ENCODE data around the gene GABRR3.

Gene GABRR3

DNA sequence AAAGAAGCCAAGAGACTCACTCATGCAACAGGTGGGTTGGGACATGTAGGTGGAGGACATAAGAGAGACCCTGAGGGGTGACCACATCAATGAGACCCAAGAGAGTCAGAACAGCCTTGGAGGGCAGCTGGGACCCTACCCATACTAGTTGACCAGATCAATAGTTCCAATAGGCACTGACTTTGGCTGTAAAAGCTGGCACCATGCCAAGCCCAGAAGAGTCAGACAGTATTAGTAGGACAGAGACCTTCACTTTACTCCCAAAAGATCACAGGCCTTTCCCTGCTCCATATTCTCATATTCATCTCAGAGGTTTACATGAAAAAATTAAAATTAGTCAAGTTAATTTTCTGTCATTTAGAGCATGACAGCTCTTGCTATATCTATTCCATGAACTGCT lies 20.9 kb upstream of the GABRR3 start:
- TF ChIP-seq, protein P1, sequence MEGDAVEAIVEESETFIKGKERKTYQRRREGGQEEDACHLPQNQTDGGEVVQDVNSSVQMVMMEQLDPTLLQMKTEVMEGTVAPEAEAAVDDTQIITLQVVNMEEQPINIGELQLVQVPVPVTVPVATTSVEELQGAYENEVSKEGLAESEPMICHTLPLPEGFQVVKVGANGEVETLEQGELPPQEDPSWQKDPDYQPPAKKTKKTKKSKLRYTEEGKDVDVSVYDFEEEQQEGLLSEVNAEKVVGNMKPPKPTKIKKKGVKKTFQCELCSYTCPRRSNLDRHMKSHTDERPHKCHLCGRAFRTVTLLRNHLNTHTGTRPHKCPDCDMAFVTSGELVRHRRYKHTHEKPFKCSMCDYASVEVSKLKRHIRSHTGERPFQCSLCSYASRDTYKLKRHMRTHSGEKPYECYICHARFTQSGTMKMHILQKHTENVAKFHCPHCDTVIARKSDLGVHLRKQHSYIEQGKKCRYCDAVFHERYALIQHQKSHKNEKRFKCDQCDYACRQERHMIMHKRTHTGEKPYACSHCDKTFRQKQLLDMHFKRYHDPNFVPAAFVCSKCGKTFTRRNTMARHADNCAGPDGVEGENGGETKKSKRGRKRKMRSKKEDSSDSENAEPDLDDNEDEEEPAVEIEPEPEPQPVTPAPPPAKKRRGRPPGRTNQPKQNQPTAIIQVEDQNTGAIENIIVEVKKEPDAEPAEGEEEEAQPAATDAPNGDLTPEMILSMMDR (IDR thresholded peaks at IDR 0.05; ENCODE audit: low read depth, low read length): no peak
- Histone ChIP-seq H3K9me3 (no peaks in the 10 kb centered on the region), H3K4me3 (ENCODE audit: low read depth, low read length) (no peak overlapping the region), H3K27me3 (no peaks in the 10 kb centered on the region), H3K4me1 (no peaks in the 10 kb centered on the region), H3K36me3 (no peaks in the 10 kb centered on the region)
- DNase-seq: no peak

DNA sequence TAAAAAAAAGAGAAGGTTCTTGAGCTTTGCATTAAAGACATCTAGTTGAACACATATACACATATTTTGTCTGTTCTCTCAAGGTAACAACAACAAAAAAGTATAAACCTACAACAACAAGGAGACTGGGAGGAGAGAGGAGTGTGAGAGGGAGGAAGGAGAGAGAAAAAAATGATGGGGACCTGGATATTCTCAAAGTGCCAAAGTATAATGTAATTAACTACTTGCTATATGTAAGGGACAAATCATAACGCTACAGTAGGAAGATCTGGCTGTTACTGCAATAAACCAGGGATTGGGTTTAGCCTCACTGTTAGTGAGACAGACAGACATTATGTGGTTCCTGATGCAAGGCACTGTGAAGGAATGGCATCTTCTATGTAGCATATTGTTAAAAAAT lies 14.2 kb upstream of the GABRR3 start:
- Histone ChIP-seq H3K27me3 (no peaks in the 10 kb centered on the region; the same call in 1 of the 2 replicates), H3K4me3 (ENCODE audit: low read depth, low read length) (no peak overlapping the region), H3K4me1 (no peaks in the 10 kb centered on the region), H3K9me3 (no peaks in the 10 kb centered on the region), H3K36me3 (no peaks in the 10 kb centered on the region)
- DNase-seq: no peak
- TF ChIP-seq, protein P1 (IDR thresholded peaks at IDR 0.05; ENCODE audit: low read depth, low read length): no peak

DNA sequence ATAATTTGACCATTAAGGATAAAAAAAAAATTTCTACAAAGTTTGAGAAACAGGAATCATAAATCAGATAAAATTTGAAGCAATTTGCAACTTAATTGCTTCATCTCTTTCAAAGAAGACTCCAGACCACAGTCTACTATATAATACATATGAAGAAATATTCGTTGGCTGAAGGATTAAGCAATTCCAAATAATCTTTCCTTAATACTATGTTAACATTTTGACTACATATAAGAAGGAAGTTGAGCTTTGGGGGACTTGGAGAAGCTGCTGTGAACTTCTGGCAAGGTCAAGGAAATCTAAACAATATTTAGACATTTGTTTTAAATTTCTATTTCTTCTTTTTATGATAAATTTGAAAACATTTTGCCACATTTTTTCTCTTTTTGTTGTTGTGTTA lies 13.5 kb upstream of the GABRR3 start:
- no peaks in the 10 kb centered on the region for H3K9me3 ChIP-seq
- H3K4me3 ChIP-seq (ENCODE audit: low read depth, low read length): no peak overlapping the region
- H3K4me1 ChIP-seq: no peaks in the 10 kb centered on the region
- H3K36me3 ChIP-seq: no peaks in the 10 kb centered on the region
- TF ChIP-seq, protein P1 (IDR thresholded peaks at IDR 0.05; ENCODE audit: low read depth, low read length): no peak
- no peaks in the 10 kb centered on the region; the same call in 1 of the 2 replicates for H3K27me3 ChIP-seq
- DNase-seq: no peak

DNA sequence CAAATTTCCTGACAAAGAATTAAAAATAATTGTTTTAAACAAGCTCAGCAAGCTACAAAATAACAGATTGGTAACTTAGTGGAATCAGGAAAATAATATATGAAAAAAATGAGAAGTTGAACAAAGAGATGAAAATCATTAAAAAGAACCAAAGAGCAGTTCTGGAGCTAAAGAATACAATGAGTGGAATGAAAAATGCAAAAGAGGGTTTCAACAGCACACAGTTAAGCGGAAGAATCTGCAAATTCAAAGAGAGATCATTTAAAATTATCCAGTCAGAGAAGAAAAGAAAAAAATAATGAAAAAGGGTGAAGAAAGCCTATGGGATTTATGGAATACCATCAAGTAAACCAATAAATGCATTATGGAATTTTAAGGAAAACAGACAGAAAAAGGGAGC lies 6.2 kb upstream of the GABRR3 start:
- TF ChIP-seq, protein P1 (IDR thresholded peaks at IDR 0.05; ENCODE audit: low read depth, low read length): no peak
- Histone ChIP-seq H3K27me3 (peaks cover 14% of the 10 kb centered on the region), H3K4me1 (no peaks in the 10 kb centered on the region), H3K36me3 (no peaks in the 10 kb centered on the region), H3K4me3 (ENCODE audit: low read depth, low read length) (no peak overlapping the region), H3K9me3 (no peaks in the 10 kb centered on the region)
- DNase-seq: no peak

DNA sequence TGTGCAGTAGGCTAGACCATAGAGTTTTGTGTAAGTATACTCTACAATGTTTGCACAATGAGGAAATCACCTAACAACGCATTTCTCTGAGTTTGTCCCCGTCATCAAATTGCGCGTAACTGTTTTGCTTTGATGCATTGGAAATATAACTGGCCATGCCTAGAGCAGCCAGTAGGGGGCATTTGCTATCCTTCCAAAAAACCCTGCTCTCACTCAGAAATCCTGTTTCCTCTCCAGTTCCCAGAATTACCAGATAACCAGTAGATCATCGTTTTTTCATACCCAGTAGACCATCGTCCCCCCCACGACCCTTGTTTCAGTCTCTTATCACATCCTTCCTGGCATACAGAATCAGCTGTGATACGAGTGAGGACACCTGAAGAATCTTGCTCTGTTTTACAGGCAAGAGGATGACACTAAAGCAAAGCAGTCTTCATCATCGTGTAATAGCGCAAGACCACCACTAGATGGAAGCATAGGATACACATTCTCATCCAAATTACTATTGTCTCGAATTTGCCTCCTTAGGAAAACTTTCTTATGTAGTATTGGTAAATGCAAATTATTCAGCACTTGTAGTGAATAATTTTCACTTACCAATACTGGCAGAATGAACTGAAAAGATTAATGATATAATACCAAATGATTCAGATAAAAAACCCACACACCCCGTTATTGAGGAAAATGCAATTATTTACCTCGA lies 4.4 kb upstream of the GABRR3 start:
- peak; percentile 70 for DNase-seq
- Histone ChIP-seq H3K27me3 (peaks cover 27% of the 10 kb centered on the region), H3K36me3 (no peaks in the 10 kb centered on the region), H3K4me1 (no peaks in the 10 kb centered on the region), H3K9me3 (no peaks in the 10 kb centered on the region), H3K4me3 (ENCODE audit: low read depth, low read length) (peak overlapping the region; percentile 51)
- TF ChIP-seq, protein P1 (IDR thresholded peaks at IDR 0.05; ENCODE audit: low read depth, low read length): peak; percentile 80

DNA sequence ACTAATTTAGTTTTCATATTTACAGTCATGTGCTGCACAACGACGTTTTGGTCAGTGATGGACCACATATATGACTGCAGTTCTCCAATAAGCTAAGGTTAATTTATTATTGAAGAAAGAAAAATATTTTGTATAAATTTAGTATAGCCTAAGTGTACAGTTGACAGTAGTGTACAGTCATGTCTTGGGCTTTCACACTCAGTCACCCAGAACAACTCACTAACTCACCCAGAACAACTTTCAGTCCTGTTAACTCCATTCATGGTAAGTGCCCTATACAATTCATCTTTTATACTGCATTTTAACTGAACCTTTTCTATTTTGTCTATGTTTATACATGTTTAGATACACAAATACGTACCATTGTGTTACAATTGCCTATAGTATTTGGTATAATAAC lies 3.8 kb upstream of the GABRR3 start:
- H3K4me1 ChIP-seq: no peaks in the 10 kb centered on the region

More for the DNA sequence above, 3.8 kb upstream of the GABRR3 start:
- Histone ChIP-seq H3K4me3 (ENCODE audit: low read depth, low read length) (peak overlapping the region; percentile 51), H3K27me3 (peaks cover 27% of the 10 kb centered on the region), H3K9me3 (no peaks in the 10 kb centered on the region), H3K36me3 (no peaks in the 10 kb centered on the region)
- TF ChIP-seq, protein P1 (IDR thresholded peaks at IDR 0.05; ENCODE audit: low read depth, low read length): no peak
- DNase-seq: no peak

Data from BE2C (cell line).